Ectodermal cell (in vitro differentiated cells): ENCODE data around the gene ST8SIA5.

ENCODE experiments used
- H3K27ac ChIP-seq: 2 replicates; pipeline ENCODE4 v1.7.0; 2013; ENCODE audit warnings: mild to moderate bottlenecking, low read depth, low read length; ENCODE audit not compliant: insufficient read depth, poor library complexity, severe bottlenecking
- H3K27me3 ChIP-seq: 2 replicates; pipeline ENCODE4 v1.7.0; 2013; ENCODE audit warnings: mild to moderate bottlenecking, low read length; ENCODE audit not compliant: insufficient read depth, control insufficient read depth, poor library complexity, severe bottlenecking
- H3K36me3 ChIP-seq: one replicate; pipeline ENCODE4 v1.7.0; 2013; ENCODE audit warnings: low read length; ENCODE audit not compliant: control insufficient read depth, insufficient read depth
- H3K4me1 ChIP-seq: one replicate; pipeline ENCODE4 v1.7.0; 2013; ENCODE audit warnings: low read length; ENCODE audit not compliant: control insufficient read depth, insufficient read depth
- H3K4me3 ChIP-seq: 2 replicates; pipeline ENCODE4 v1.7.0; 2013; ENCODE audit warnings: low read depth, low read length, control low read depth; ENCODE audit not compliant: insufficient read depth
- H3K9me3 ChIP-seq: 2 replicates; pipeline ENCODE4 v1.7.0; 2013; ENCODE audit warnings: mild to moderate bottlenecking, low read length, moderate library complexity; ENCODE audit not compliant: control insufficient read depth
- WGBS, 2 experiments: methylation state at CpG; one replicate each; pipeline ENCODE4 v1.1.7; 2013; ENCODE audit warnings: missing lambda C conversion rate in 2 of 2; 5-methylcytosine and 5-hydroxymethylcytosine counted together

Gene ST8SIA5

GRCh38 chr18:46748466-46748865 lies 8.4 kb downstream of the ST8SIA5 start:
- H3K4me1 ChIP-seq, result no peaks in the 10 kb centered on the region
- 87% methylated on average over 2 of the region's 2 CpGs; no CpG with 5 or more reads in 1 of the 2 experiments for WGBS, 2 experiments
- no peak overlapping the region for H3K27ac ChIP-seq
- no peak overlapping the region for H3K4me3 ChIP-seq
- no peaks in the 10 kb centered on the region for H3K27me3 ChIP-seq
- no peaks in the 10 kb centered on the region for H3K36me3 ChIP-seq
- H3K9me3 ChIP-seq, result no peaks in the 10 kb centered on the region

- Histone ChIP-seq H3K4me1 (no peaks in the 10 kb centered on the region), H3K4me3 (no peak overlapping the region), H3K9me3 (no peaks in the 10 kb centered on the region), H3K27ac (no peak overlapping the region), H3K27me3 (no peaks in the 10 kb centered on the region), H3K36me3 (no peaks in the 10 kb centered on the region)
- WGBS, 2 experiments, result 91 to 93% methylated on average over 2 of the region's 2 CpGs
Observed at GRCh38 chr18:46740046-46740445, 16.8 kb downstream of the ST8SIA5 start.

GRCh38 chr18:46738491-46738890 lies 18.4 kb downstream of the ST8SIA5 start:
- Histone ChIP-seq H3K4me3 (no peak overlapping the region), H3K27ac (no peak overlapping the region), H3K9me3 (no peaks in the 10 kb centered on the region), H3K27me3 (no peaks in the 10 kb centered on the region), H3K36me3 (no peaks in the 10 kb centered on the region), H3K4me1 (no peaks in the 10 kb centered on the region)
- WGBS, 2 experiments, result 90 to 91% methylated on average over 7 of the region's 7 CpGs

- Histone ChIP-seq H3K36me3 (no peaks in the 10 kb centered on the region), H3K4me3 (no peak overlapping the region), H3K27me3 (no peaks in the 10 kb centered on the region), H3K9me3 (no peaks in the 10 kb centered on the region), H3K4me1 (no peaks in the 10 kb centered on the region), H3K27ac (no peak overlapping the region)
- WGBS, 2 experiments, result 85 to 92% methylated on average over 4 of the region's 4 CpGs
Observed at GRCh38 chr18:46736736-46737135, 20.1 kb downstream of the ST8SIA5 start.

- H3K4me3 ChIP-seq, result no peak overlapping the region
- H3K36me3 ChIP-seq, result no peaks in the 10 kb centered on the region
- no peak overlapping the region for H3K27ac ChIP-seq
- H3K9me3 ChIP-seq, result no peaks in the 10 kb centered on the region
- H3K27me3 ChIP-seq, result no peaks in the 10 kb centered on the region
- WGBS, 2 experiments, result 65 to 69% methylated on average over 5 of the region's 5 CpGs
- no peaks in the 10 kb centered on the region for H3K4me1 ChIP-seq
Observed at GRCh38 chr18:46736135-46736534, 20.7 kb downstream of the ST8SIA5 start.

GRCh38 chr18:46734981-46735380 lies 21.9 kb downstream of the ST8SIA5 start:
- peaks cover 3% of the 10 kb centered on the region for H3K9me3 ChIP-seq
- H3K4me3 ChIP-seq, result no peak overlapping the region
- H3K27ac ChIP-seq, result no peak overlapping the region
- WGBS, 2 experiments, result 93 to 94% methylated on average over 4 of the region's 4 CpGs
- H3K4me1 ChIP-seq, result no peaks in the 10 kb centered on the region
- H3K27me3 ChIP-seq, result no peaks in the 10 kb centered on the region
- H3K36me3 ChIP-seq, result no peaks in the 10 kb centered on the region

- Histone ChIP-seq H3K27ac (no peak overlapping the region), H3K4me1 (no peaks in the 10 kb centered on the region), H3K9me3 (peaks cover 3% of the 10 kb centered on the region), H3K36me3 (no peaks in the 10 kb centered on the region), H3K27me3 (no peaks in the 10 kb centered on the region), H3K4me3 (no peak overlapping the region)
- 89 to 90% methylated on average over 11 of the region's 11 CpGs for WGBS, 2 experiments
Observed at GRCh38 chr18:46733872-46734271, 23.0 kb downstream of the ST8SIA5 start.

GRCh38 chr18:46732801-46733200 lies 24.1 kb downstream of the ST8SIA5 start:
- Histone ChIP-seq H3K36me3 (no peaks in the 10 kb centered on the region), H3K27me3 (no peaks in the 10 kb centered on the region), H3K9me3 (peaks cover 3% of the 10 kb centered on the region), H3K4me1 (no peaks in the 10 kb centered on the region), H3K4me3 (no peak overlapping the region), H3K27ac (no peak overlapping the region)
- WGBS, 2 experiments, result 94% methylated on average over 6 of the region's 6 CpGs

- no peak overlapping the region for H3K4me3 ChIP-seq
- no peak overlapping the region for H3K27ac ChIP-seq
- H3K27me3 ChIP-seq, result no peaks in the 10 kb centered on the region
- no peaks in the 10 kb centered on the region for H3K4me1 ChIP-seq
- WGBS, 2 experiments, result 90 to 97% methylated on average over 2 of the region's 2 CpGs
- H3K36me3 ChIP-seq, result no peaks in the 10 kb centered on the region
- H3K9me3 ChIP-seq, result peaks cover 3% of the 10 kb centered on the region
Observed at GRCh38 chr18:46732201-46732600, 24.7 kb downstream of the ST8SIA5 start.

GRCh38 chr18:46731316-46731715 lies 25.5 kb downstream of the ST8SIA5 start:
- 86 to 89% methylated on average over 8 of the region's 8 CpGs for WGBS, 2 experiments

More at GRCh38 chr18:46731316-46731715, 25.5 kb downstream of the ST8SIA5 start:
- no peak overlapping the region for H3K4me3 ChIP-seq
- no peaks in the 10 kb centered on the region for H3K4me1 ChIP-seq
- no peaks in the 10 kb centered on the region for H3K27me3 ChIP-seq
- H3K36me3 ChIP-seq, result no peaks in the 10 kb centered on the region
- peaks cover 3% of the 10 kb centered on the region for H3K9me3 ChIP-seq
- no peak overlapping the region for H3K27ac ChIP-seq
